Measurements from ENCODE around the gene PARD3.

The PARD3 gene

DNA sequence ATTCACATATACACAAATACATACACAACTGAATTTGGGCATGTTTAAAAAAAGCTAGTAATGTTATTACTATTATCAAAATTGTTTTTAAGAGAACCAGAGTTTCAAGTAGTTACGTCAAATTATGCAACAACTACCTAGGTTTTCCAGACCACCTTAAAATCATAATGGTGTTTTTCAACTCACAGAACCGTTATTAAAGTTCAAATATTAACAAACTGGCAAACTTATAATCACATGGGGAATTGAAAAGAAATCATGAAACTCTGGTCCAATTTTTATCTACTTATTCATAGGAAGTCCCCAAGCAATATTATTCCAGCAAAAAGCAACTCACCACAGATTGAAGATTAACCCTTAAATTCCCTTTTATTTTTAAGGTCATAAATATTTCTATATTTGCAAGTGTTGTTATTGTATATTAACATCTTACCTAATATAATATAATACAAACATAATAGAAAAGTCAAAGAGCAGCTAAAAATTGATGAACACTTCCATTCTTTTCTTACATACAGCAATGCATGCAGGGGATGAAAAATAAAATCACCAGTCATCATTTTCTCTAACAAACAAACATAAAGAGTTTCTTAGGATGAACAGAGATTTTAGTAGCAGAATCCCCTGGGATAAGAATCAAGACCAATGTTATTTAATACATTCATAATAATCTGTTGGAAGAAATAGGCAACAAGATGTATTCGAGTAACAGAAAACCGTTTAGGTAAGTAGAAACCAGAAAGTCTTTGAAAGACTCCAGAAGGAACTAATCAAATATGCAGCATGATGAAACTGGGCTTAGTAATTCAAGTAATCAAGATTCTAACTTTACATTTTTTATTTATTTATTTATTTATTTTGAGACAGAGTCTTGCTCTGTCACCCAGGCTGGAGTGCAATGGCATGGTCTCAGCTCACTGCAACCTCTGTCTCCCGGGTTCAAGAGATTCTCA, 391.1 kb downstream of the PARD3 start:
- Mint-ChIP-seq H3K27ac (no peak overlapping the region), H3K36me3 (no peaks in the 10 kb centered on the region), H3K4me3 (no peak overlapping the region), H3K4me1 (no peaks in the 10 kb centered on the region), H3K9me3 (no peaks in the 10 kb centered on the region), H3K27me3 (no peaks in the 10 kb centered on the region)
- ATAC-seq (ENCODE audit: low read depth) (no peak), DNase-seq (ENCODE audit: low spot score in 2 of 2) (no peak)

DNA sequence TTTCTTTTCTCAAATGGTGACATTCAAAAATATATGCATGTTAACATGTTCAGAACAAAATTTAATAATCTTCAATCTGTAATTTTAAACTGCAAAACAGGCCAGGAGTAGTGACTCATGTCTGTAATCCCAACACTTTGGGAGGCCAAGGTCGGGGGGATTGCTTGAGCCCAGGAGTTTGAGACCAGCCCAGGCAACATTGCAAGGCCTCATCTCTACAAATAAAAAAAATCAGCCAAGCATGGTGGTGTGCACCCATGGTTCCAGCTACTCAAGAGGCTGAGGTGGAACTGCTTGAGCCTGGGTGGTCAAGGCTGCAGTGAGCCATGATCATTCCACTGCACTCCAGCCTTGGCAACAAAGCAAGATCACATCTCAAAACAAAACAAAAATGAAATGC, 394.3 kb downstream of the PARD3 start:
- Mint-ChIP-seq H3K36me3 (no peaks in the 10 kb centered on the region), H3K4me3 (no peak overlapping the region), H3K9me3 (no peaks in the 10 kb centered on the region), H3K27me3 (no peaks in the 10 kb centered on the region), H3K4me1 (no peaks in the 10 kb centered on the region), H3K27ac (no peak overlapping the region)
- no peak for DNase-seq (ENCODE audit: low spot score in 2 of 2)
- no peak for ATAC-seq (ENCODE audit: low read depth)

- Mint-ChIP-seq H3K4me1 (no peaks in the 10 kb centered on the region), H3K9me3 (no peaks in the 10 kb centered on the region), H3K27me3 (no peaks in the 10 kb centered on the region), H3K4me3 (no peak overlapping the region), H3K27ac (no peak overlapping the region), H3K36me3 (no peaks in the 10 kb centered on the region)
- no peak for ATAC-seq (ENCODE audit: low read depth)
- no peak for DNase-seq (ENCODE audit: low spot score in 2 of 2)
Observed at GRCh38 chr10:34420273-34420672, 394.8 kb downstream of the PARD3 start.

- no peaks in the 10 kb centered on the region for H3K36me3 Mint-ChIP-seq
- ATAC-seq (ENCODE audit: low read depth) (no peak), DNase-seq (ENCODE audit: low spot score in 2 of 2) (no peak)
- no peak overlapping the region for H3K27ac Mint-ChIP-seq
- no peak overlapping the region for H3K4me3 Mint-ChIP-seq
- H3K4me1 Mint-ChIP-seq, result no peaks in the 10 kb centered on the region
- no peaks in the 10 kb centered on the region for H3K27me3 Mint-ChIP-seq
- H3K9me3 Mint-ChIP-seq, result no peaks in the 10 kb centered on the region
Observed at GRCh38 chr10:34415039-34415438, 400.1 kb downstream of the PARD3 start.

GRCh38 chr10:34413756-34414587, 401.1 kb downstream of the PARD3 start:
- ATAC-seq (ENCODE audit: low read depth) (no peak), DNase-seq (ENCODE audit: low spot score in 2 of 2) (no peak)
- no peak overlapping the region for H3K4me3 Mint-ChIP-seq
- H3K36me3 Mint-ChIP-seq, result no peaks in the 10 kb centered on the region
- H3K27ac Mint-ChIP-seq, result no peak overlapping the region
- no peaks in the 10 kb centered on the region for H3K27me3 Mint-ChIP-seq
- no peaks in the 10 kb centered on the region for H3K9me3 Mint-ChIP-seq
- H3K4me1 Mint-ChIP-seq, result no peaks in the 10 kb centered on the region

DNA sequence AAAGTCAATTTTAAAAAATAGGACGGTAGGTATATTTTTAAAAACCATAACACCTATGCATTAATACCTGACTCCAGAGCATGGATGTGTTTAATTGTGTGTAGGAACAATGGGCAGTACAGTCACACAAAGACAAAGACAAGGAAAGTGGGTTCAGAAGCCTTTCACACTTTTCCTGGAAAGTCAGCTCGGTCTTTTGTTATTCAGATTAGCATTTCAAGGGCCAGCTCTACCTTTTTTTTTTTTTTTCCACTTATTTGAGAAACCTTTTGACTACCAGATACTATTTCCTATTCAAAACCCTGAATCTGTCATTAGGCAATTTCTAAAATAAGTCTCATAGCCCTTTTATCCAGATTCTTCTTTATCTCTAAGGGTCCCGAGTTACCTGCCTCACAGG, 401.9 kb downstream of the PARD3 start:
- Mint-ChIP-seq H3K36me3 (no peaks in the 10 kb centered on the region), H3K4me1 (no peaks in the 10 kb centered on the region)

DNA sequence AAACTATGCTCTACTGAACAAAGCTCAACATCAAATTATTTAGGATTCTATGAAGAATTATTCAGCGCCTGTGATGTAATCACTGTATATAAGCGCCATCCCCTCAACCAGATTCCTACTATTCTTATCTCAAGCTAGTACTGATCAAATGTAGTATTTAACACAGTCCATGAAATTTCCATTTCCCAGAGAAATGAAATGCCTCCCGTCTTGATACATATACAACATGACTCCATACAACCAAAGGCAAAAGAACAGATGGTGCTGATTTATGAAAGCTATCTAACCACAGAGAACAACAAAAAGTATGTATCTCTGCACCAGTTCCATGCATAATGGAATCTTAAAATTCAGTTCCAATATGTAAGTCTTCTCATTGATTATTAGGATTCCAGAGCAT, 406.1 kb downstream of the PARD3 start:
- ATAC-seq (ENCODE audit: low read depth) (no peak), DNase-seq (ENCODE audit: low spot score in 2 of 2) (no peak)
- Mint-ChIP-seq H3K27me3 (no peaks in the 10 kb centered on the region), H3K4me3 (no peak overlapping the region), H3K36me3 (no peaks in the 10 kb centered on the region), H3K9me3 (peaks cover 2% of the 10 kb centered on the region), H3K4me1 (no peaks in the 10 kb centered on the region), H3K27ac (no peak overlapping the region)

More for the DNA sequence above, 401.9 kb downstream of the PARD3 start:
- ATAC-seq (ENCODE audit: low read depth) (no peak), DNase-seq (ENCODE audit: low spot score in 2 of 2) (no peak)
- H3K27ac Mint-ChIP-seq, result no peak overlapping the region
- no peaks in the 10 kb centered on the region for H3K9me3 Mint-ChIP-seq
- no peaks in the 10 kb centered on the region for H3K27me3 Mint-ChIP-seq
- H3K4me3 Mint-ChIP-seq, result no peak overlapping the region

DNA sequence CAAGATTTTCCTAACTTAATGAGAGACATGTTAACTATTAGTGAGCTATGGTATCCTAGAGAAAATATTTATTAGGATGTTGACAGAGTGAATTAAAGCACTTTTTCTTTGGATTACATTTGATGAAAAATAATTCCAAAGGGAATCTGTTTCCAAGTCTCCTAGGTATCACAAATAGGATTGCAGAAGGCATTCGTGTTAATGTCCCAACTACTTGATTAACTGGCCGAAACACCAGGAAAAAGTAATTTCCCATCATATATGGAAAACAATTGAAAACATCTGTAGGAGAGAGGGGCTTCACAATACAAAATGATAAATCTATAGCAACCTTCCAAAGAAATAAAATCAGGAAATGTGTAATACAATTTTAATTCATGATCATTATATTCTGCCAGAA, 406.7 kb downstream of the PARD3 start:
- ATAC-seq (ENCODE audit: low read depth) (no peak), DNase-seq (ENCODE audit: low spot score in 2 of 2) (no peak)
- no peaks in the 10 kb centered on the region for H3K36me3 Mint-ChIP-seq
- H3K27ac Mint-ChIP-seq, result no peak overlapping the region
- no peaks in the 10 kb centered on the region for H3K4me1 Mint-ChIP-seq
- H3K9me3 Mint-ChIP-seq, result peaks cover 2% of the 10 kb centered on the region
- H3K27me3 Mint-ChIP-seq, result no peaks in the 10 kb centered on the region
- H3K4me3 Mint-ChIP-seq, result no peak overlapping the region

- Mint-ChIP-seq H3K9me3 (peaks cover 2% of the 10 kb centered on the region), H3K27ac (no peak overlapping the region), H3K27me3 (no peaks in the 10 kb centered on the region), H3K36me3 (no peaks in the 10 kb centered on the region), H3K4me3 (no peak overlapping the region), H3K4me1 (no peaks in the 10 kb centered on the region)
- DNase-seq (ENCODE audit: low spot score in 2 of 2), result no peak
- no peak for ATAC-seq (ENCODE audit: low read depth)
Observed at GRCh38 chr10:34407324-34407805, 407.7 kb downstream of the PARD3 start.

- no peak overlapping the region for H3K4me3 Mint-ChIP-seq
- no peak overlapping the region for H3K27ac Mint-ChIP-seq
- no peaks in the 10 kb centered on the region for H3K36me3 Mint-ChIP-seq
- DNase-seq (ENCODE audit: low spot score in 2 of 2), result no peak
- H3K9me3 Mint-ChIP-seq, result peaks cover 2% of the 10 kb centered on the region
- H3K4me1 Mint-ChIP-seq, result no peaks in the 10 kb centered on the region
- H3K27me3 Mint-ChIP-seq, result no peaks in the 10 kb centered on the region
- no peak for ATAC-seq (ENCODE audit: low read depth)
Observed at GRCh38 chr10:34406463-34407323, 408.4 kb downstream of the PARD3 start.

GRCh38 chr10:34405611-34406462, 409.3 kb downstream of the PARD3 start:
- Mint-ChIP-seq H3K4me3 (no peak overlapping the region), H3K27ac (no peak overlapping the region), H3K36me3 (no peaks in the 10 kb centered on the region), H3K4me1 (no peaks in the 10 kb centered on the region), H3K9me3 (peaks cover 2% of the 10 kb centered on the region), H3K27me3 (no peaks in the 10 kb centered on the region)
- ATAC-seq (ENCODE audit: low read depth) (no peak), DNase-seq (ENCODE audit: low spot score in 2 of 2) (no peak)

DNA sequence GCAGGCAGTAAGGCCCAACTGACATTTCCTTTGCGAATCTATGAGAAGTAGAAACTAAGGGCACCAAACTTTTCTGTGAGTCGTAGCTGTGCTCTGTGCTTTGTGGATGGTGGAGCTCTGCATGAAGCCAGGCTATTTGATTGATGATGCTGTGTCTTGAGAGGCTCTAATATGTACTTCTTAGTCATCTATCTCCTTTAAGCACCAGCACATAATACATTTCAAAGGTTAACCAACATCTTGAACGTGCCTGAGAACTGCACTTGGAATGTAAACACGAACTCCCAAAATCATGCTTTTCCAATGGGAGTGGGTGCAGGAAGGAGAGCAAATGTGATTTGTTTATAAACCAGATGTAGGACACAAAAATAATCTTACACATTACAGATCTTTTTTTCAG, 411.6 kb downstream of the PARD3 start:
- no peak overlapping the region for H3K27ac Mint-ChIP-seq
- no peaks in the 10 kb centered on the region for H3K36me3 Mint-ChIP-seq
- no peak overlapping the region for H3K4me3 Mint-ChIP-seq
- H3K27me3 Mint-ChIP-seq, result no peaks in the 10 kb centered on the region
- peaks cover 2% of the 10 kb centered on the region for H3K9me3 Mint-ChIP-seq
- no peak for DNase-seq (ENCODE audit: low spot score in 2 of 2)
- H3K4me1 Mint-ChIP-seq, result no peaks in the 10 kb centered on the region
- no peak for ATAC-seq (ENCODE audit: low read depth)

DNA sequence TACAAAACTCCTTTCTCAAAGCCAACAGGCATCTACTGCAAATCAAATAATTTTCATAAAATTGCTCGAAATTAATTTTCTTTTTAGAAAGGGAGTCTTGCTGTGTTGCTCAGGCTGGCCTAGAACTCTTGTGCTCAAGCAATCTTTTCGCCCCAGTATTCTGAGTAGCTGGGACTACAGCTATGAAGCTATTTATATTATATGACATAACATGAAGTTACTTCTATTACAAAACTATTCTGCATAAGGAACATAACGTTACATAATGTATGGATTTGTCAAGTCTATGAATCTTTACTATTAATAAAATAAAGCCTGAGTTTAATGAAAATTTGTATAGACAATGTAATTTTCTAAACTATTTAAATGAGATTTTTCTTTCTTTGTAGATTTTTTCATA, 415.0 kb downstream of the PARD3 start:
- DNase-seq (ENCODE audit: low spot score in 2 of 2) (no peak), ATAC-seq (ENCODE audit: low read depth) (no peak)
- no peak overlapping the region for H3K4me3 Mint-ChIP-seq
- H3K36me3 Mint-ChIP-seq, result no peaks in the 10 kb centered on the region
- no peak overlapping the region for H3K27ac Mint-ChIP-seq
- H3K27me3 Mint-ChIP-seq, result no peaks in the 10 kb centered on the region
- no peaks in the 10 kb centered on the region for H3K9me3 Mint-ChIP-seq
- H3K4me1 Mint-ChIP-seq, result no peaks in the 10 kb centered on the region
